Measurements from ENCODE around the gene MMEL1. TPM values are rescaled to one million over a fixed set of nuclear protein-coding genes. Genes with fewer than 3 reads are reported as not detected.
"Not testable (repeated sequence)": the region's sequence is repeated elsewhere in the genome, so short reads cannot be mapped to it uniquely, and the experiment has no call there.

MMEL1 gene
- total RNA-seq, 1 experiment from 2014 or later = not detected

DNA sequence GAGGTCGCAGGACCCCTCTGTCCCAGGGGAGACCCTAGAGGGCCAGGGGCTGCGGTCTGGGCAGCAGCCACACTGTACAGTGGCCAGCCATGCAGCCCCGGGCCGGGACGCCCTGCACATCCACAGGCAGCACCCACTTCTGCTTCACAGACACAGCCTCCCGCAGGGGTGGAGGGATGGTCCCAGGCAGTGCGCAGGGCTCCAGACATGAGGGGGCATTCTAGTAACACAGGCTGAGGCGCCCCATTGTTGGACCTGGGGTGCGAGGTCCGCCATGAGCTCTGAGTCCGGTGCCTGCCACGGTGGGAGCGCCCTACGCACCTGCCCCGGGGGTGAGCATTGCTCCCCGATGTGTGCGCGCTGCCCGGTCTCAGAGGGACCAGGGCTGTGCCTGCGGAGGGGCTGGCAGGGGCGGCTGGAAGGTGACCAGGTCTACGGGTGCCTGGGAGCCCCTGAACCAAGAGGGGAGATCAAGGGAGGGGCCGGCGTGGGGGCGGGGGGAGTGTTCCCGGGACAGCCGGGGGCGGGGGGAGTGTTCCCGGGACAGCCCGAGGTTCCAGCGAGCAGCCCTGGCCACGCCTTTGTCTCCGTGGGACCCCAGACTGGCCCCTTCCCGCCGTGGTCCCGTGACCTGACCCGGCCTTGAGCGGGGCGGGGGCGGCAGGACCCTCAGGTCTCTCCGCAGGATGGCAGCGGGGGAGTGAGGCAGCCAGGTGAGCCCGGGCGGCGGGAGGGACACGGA, 4.5 kb downstream of the MMEL1 start:
- ChIA-PET POLR2A (no interaction called here), CTCF (no interaction called here)
- Mint-ChIP-seq H3K4me3 (ENCODE audit: unreplicated experiment) (no peak overlapping the region), H3K4me1 (ENCODE audit: insufficient read depth, unreplicated experiment) (no peaks in the 10 kb centered on the region), H3K27me3 (ENCODE audit: insufficient read depth, unreplicated experiment) (peaks cover 12% of the 10 kb centered on the region), H3K9me3 (ENCODE audit: unreplicated experiment) (peaks cover 9% of the 10 kb centered on the region), H3K27ac (ENCODE audit: low read depth, unreplicated experiment) (no peak overlapping the region), H3K36me3 (ENCODE audit: insufficient read depth, unreplicated experiment) (no peaks in the 10 kb centered on the region)
- BruUV-seq (replicated peaks) = no TSS peak
- intact Hi-C loops (cut with micrococcal nuclease) = no loop called here
- DNase-seq (ENCODE audit: unreplicated experiment) = no peak
- TF ChIP-seq, protein P1, sequence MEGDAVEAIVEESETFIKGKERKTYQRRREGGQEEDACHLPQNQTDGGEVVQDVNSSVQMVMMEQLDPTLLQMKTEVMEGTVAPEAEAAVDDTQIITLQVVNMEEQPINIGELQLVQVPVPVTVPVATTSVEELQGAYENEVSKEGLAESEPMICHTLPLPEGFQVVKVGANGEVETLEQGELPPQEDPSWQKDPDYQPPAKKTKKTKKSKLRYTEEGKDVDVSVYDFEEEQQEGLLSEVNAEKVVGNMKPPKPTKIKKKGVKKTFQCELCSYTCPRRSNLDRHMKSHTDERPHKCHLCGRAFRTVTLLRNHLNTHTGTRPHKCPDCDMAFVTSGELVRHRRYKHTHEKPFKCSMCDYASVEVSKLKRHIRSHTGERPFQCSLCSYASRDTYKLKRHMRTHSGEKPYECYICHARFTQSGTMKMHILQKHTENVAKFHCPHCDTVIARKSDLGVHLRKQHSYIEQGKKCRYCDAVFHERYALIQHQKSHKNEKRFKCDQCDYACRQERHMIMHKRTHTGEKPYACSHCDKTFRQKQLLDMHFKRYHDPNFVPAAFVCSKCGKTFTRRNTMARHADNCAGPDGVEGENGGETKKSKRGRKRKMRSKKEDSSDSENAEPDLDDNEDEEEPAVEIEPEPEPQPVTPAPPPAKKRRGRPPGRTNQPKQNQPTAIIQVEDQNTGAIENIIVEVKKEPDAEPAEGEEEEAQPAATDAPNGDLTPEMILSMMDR (IDR thresholded peaks at IDR 0.05; ENCODE audit: unreplicated experiment) = no peak

- Mint-ChIP-seq H3K27me3 (ENCODE audit: insufficient read depth, unreplicated experiment) (peaks cover 12% of the 10 kb centered on the region), H3K36me3 (ENCODE audit: insufficient read depth, unreplicated experiment) (no peaks in the 10 kb centered on the region), H3K4me3 (ENCODE audit: unreplicated experiment) (no peak overlapping the region), H3K27ac (ENCODE audit: low read depth, unreplicated experiment) (no peak overlapping the region), H3K4me1 (ENCODE audit: insufficient read depth, unreplicated experiment) (no peaks in the 10 kb centered on the region), H3K9me3 (ENCODE audit: unreplicated experiment) (peaks cover 9% of the 10 kb centered on the region)
- POLR2A ChIA-PET = no interaction called here
- DNase-seq (ENCODE audit: unreplicated experiment) = no peak
- no TSS peak for BruUV-seq (replicated peaks)
- CTCF ChIA-PET = no interaction called here
- intact Hi-C loops (cut with micrococcal nuclease) = no loop called here
- TF ChIP-seq, protein P1 (IDR thresholded peaks at IDR 0.05; ENCODE audit: unreplicated experiment) = no peak
These were observed 5.1 kb downstream of the MMEL1 start for GRCh38 chr1:2627746-2628145.

- H3K27ac Mint-ChIP-seq (ENCODE audit: low read depth, unreplicated experiment); H3K9me3 Mint-ChIP-seq (ENCODE audit: unreplicated experiment); DNase-seq (ENCODE audit: unreplicated experiment); H3K36me3 Mint-ChIP-seq (ENCODE audit: insufficient read depth, unreplicated experiment); POLR2A ChIA-PET; H3K4me3 Mint-ChIP-seq (ENCODE audit: unreplicated experiment); H3K4me1 Mint-ChIP-seq (ENCODE audit: insufficient read depth, unreplicated experiment); BruUV-seq (replicated peaks); CTCF ChIA-PET; intact Hi-C loops (cut with micrococcal nuclease): not testable (repeated sequence)
- H3K27me3 Mint-ChIP-seq (ENCODE audit: insufficient read depth, unreplicated experiment) = peaks cover 26% of the 10 kb centered on the region
These were observed 7.1 kb downstream of the MMEL1 start for GRCh38 chr1:2625748-2626147.

DNA sequence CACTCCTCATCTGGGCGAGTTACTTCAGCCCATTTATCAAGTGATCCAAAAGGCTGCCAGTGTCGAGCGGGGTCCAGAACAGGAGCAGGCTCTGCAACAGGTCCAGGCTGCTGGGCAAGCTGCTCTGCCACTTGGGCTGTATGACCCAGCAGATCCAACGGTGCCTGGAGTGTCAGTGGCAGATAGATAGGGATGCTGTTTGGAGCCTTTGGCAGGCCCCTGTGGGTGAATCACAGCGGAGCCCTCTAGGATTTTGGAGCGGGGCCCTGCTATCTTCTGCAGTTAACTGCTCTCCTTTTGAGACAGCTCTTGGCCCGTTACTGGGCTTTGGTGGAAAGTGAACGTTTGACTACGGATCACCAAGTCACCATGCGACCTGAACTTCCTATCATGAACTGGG, 7.5 kb downstream of the MMEL1 start:
- H3K4me1 Mint-ChIP-seq (ENCODE audit: insufficient read depth, unreplicated experiment) = no peaks in the 10 kb centered on the region
- BruUV-seq (replicated peaks) = no TSS peak
- no peaks in the 10 kb centered on the region for H3K36me3 Mint-ChIP-seq (ENCODE audit: insufficient read depth, unreplicated experiment)
- TF ChIP-seq, protein P1 (IDR thresholded peaks at IDR 0.05; ENCODE audit: unreplicated experiment) = no peak
- no peak overlapping the region for H3K27ac Mint-ChIP-seq (ENCODE audit: low read depth, unreplicated experiment)
- peaks cover 5% of the 10 kb centered on the region for H3K9me3 Mint-ChIP-seq (ENCODE audit: unreplicated experiment)
- H3K27me3 Mint-ChIP-seq (ENCODE audit: insufficient read depth, unreplicated experiment) = peaks cover 30% of the 10 kb centered on the region
- DNase-seq (ENCODE audit: unreplicated experiment) = no peak
- POLR2A ChIA-PET = no interaction called here
- no peak overlapping the region for H3K4me3 Mint-ChIP-seq (ENCODE audit: unreplicated experiment)
- CTCF ChIA-PET = no interaction called here
- intact Hi-C loops (cut with micrococcal nuclease) = no loop called here
